ENCODE results near the gene C12orf56.

Gene C12orf56

DNA sequence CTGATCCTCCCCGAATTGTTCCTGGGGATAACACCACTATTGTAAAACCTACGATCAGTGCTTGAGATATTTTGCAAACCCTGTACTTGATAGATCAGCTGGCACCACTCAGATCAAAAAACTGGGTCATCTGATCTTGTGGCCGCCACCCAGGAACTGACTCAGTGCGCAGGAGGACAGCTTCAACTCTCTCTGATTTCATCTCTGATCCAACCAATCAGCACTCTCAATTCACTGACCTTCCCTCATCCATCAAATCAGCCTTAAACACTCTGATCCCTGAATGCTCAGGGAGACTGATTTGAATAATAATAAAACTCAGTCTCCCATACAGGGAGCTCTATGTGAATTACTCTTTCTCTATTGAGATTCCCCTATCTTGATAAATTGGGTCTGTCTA is 9.5 kb upstream of the C12orf56 start:
- no peaks in the 10 kb centered on the region for H3K27me3 Mint-ChIP-seq (ENCODE audit: low read depth)
- no peaks in the 10 kb centered on the region for H3K36me3 Mint-ChIP-seq (ENCODE audit: low read depth)
- no peak overlapping the region for H3K4me3 Mint-ChIP-seq
- TF ChIP-seq, protein P1, sequence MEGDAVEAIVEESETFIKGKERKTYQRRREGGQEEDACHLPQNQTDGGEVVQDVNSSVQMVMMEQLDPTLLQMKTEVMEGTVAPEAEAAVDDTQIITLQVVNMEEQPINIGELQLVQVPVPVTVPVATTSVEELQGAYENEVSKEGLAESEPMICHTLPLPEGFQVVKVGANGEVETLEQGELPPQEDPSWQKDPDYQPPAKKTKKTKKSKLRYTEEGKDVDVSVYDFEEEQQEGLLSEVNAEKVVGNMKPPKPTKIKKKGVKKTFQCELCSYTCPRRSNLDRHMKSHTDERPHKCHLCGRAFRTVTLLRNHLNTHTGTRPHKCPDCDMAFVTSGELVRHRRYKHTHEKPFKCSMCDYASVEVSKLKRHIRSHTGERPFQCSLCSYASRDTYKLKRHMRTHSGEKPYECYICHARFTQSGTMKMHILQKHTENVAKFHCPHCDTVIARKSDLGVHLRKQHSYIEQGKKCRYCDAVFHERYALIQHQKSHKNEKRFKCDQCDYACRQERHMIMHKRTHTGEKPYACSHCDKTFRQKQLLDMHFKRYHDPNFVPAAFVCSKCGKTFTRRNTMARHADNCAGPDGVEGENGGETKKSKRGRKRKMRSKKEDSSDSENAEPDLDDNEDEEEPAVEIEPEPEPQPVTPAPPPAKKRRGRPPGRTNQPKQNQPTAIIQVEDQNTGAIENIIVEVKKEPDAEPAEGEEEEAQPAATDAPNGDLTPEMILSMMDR (IDR thresholded peaks at IDR 0.05; ENCODE audit: unreplicated experiment in 3 of 3): no peak
- H3K9me3 Mint-ChIP-seq: no peaks in the 10 kb centered on the region
- no peaks in the 10 kb centered on the region for H3K4me1 Mint-ChIP-seq
- H3K27ac Mint-ChIP-seq: no peak overlapping the region

DNA sequence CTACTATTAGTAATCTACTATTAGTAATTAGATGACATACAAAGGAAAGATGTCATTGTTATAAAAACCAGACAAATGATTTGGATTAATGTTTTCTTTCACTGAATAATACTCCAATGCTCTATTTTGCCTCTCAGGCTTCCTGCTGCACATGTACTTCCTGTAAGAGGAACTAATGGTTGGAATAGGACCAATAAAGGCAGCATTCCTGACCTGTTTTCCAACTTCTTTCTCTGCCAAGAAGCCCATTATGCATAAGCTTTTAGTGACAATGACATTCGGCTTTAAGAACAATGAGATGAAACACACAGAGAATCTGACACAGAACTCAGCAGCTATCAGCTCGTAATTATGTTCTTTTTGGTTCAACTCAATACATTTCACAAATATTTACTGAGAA is 5.2 kb upstream of the C12orf56 start:
- TF ChIP-seq, protein P1 (IDR thresholded peaks at IDR 0.05; ENCODE audit: unreplicated experiment in 3 of 3): no peak
- Mint-ChIP-seq H3K36me3 (ENCODE audit: low read depth) (no peaks in the 10 kb centered on the region), H3K4me3 (no peak overlapping the region), H3K9me3 (no peaks in the 10 kb centered on the region), H3K27ac (no peak overlapping the region), H3K27me3 (ENCODE audit: low read depth) (no peaks in the 10 kb centered on the region), H3K4me1 (no peaks in the 10 kb centered on the region)

DNA sequence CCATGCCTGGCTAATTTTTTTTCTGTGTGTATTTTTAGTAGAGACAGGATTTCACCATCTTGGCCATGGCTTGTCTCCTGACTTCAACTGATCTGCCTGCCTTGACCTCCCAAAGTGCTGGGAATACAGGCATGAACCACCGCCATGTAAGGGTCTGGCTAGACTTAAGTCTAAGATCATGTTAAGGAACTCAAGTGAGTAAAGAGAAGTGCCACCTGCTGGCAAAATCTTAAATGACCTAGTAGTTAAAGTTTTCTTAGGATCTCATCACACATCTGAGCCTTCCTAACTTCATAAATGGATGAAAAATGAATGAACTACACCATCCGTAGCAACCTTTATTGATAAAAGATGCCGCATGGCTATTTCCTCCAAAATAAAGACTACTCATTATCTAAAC is 1.7 kb upstream of the C12orf56 start:
- H3K27ac Mint-ChIP-seq: no peak overlapping the region
- TF ChIP-seq, protein P1 (IDR thresholded peaks at IDR 0.05; ENCODE audit: unreplicated experiment in 3 of 3): peak in 2 of 3 experiments; percentile 21 to 34
- H3K4me3 Mint-ChIP-seq: no peak overlapping the region
- H3K9me3 Mint-ChIP-seq: no peaks in the 10 kb centered on the region
- no peaks in the 10 kb centered on the region for H3K36me3 Mint-ChIP-seq (ENCODE audit: low read depth)
- H3K4me1 Mint-ChIP-seq: no peaks in the 10 kb centered on the region
- no peaks in the 10 kb centered on the region for H3K27me3 Mint-ChIP-seq (ENCODE audit: low read depth)

- Mint-ChIP-seq H3K27ac (no peak overlapping the region), H3K27me3 (ENCODE audit: low read depth) (no peaks in the 10 kb centered on the region), H3K36me3 (ENCODE audit: low read depth) (no peaks in the 10 kb centered on the region), H3K4me1 (no peaks in the 10 kb centered on the region), H3K4me3 (no peak overlapping the region), H3K9me3 (no peaks in the 10 kb centered on the region)
- TF ChIP-seq, protein P1 (IDR thresholded peaks at IDR 0.05; ENCODE audit: unreplicated experiment in 3 of 3): no peak
Observed at GRCh38 chr12:64389154-64389553, 1.4 kb downstream of the C12orf56 start.

DNA sequence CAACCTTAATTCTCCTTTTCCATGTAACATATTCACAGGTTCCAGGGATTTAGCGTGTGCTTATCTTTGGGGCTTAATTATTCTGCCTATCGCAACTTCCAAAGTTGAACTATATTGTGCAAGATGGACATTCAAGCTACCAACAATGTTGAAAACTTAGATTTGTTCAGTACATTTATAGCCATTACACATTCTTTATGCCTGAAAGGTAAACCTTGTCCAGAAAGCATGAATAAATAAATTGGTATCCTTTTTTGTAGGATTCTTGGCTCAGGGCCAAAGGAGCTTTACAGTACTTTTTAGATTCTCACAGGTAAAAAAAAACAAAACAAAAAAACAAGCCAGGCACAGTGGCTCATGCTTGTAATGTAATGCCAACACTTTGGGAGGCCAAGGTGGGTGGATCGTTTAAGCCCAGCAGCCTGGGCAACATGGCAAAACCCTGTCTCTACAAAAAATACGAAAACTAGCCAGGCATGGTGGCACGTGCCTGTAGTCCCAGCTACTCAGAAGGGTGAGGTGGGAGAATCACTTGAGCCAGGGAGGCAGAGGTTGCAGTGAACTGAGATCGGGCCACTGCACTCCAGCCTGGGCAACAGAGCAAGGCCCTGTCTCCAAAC is 3.3 kb downstream of the C12orf56 start:
- TF ChIP-seq, protein P1 (IDR thresholded peaks at IDR 0.05; ENCODE audit: unreplicated experiment in 3 of 3): no peak
- no peaks in the 10 kb centered on the region for H3K4me1 Mint-ChIP-seq
- H3K4me3 Mint-ChIP-seq: no peak overlapping the region
- H3K27me3 Mint-ChIP-seq (ENCODE audit: low read depth): no peaks in the 10 kb centered on the region
- H3K9me3 Mint-ChIP-seq: no peaks in the 10 kb centered on the region
- no peaks in the 10 kb centered on the region for H3K36me3 Mint-ChIP-seq (ENCODE audit: low read depth)
- peak overlapping the region in 1 of 3 experiments; percentile 52 for H3K27ac Mint-ChIP-seq

DNA sequence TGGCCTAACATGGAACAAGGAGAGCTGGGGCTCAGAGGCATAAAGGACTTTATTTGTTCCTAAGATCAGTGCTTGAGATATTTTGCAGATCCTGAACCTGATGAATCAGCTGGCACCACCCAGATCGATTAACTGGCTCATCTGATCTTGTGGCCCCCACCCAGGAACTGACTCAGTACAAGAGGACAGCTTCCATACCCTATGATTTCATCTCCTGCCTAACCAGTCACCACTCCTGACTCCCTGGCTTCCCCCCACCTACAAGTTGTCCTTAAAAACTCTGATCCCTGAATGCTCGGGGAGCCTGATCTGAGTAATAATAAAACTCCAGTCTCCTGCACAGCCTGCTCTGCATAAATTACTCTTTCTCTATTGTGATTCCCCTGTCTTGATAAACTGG is 5.1 kb downstream of the C12orf56 start:
- H3K27me3 Mint-ChIP-seq (ENCODE audit: low read depth): no peaks in the 10 kb centered on the region
- no peak overlapping the region for H3K4me3 Mint-ChIP-seq
- no peaks in the 10 kb centered on the region for H3K4me1 Mint-ChIP-seq
- no peak overlapping the region for H3K27ac Mint-ChIP-seq
- TF ChIP-seq, protein P1 (IDR thresholded peaks at IDR 0.05; ENCODE audit: unreplicated experiment in 3 of 3): no peak
- H3K36me3 Mint-ChIP-seq (ENCODE audit: low read depth): no peaks in the 10 kb centered on the region
- H3K9me3 Mint-ChIP-seq: peaks cover 2% of the 10 kb centered on the region

Measured in nephron (organoid).